HG03039 (cell line): Measurements from ENCODE around the gene MBP.

Experiments used
- ATAC-seq: cut with Tn5 transposase; IDR thresholded peaks from one replicate; pipeline ENCODE4 v1.9.1; 2021; ENCODE audit warnings: mild to moderate bottlenecking, moderate library complexity; ENCODE audit not compliant: unreplicated experiment

The MBP gene

DNA sequence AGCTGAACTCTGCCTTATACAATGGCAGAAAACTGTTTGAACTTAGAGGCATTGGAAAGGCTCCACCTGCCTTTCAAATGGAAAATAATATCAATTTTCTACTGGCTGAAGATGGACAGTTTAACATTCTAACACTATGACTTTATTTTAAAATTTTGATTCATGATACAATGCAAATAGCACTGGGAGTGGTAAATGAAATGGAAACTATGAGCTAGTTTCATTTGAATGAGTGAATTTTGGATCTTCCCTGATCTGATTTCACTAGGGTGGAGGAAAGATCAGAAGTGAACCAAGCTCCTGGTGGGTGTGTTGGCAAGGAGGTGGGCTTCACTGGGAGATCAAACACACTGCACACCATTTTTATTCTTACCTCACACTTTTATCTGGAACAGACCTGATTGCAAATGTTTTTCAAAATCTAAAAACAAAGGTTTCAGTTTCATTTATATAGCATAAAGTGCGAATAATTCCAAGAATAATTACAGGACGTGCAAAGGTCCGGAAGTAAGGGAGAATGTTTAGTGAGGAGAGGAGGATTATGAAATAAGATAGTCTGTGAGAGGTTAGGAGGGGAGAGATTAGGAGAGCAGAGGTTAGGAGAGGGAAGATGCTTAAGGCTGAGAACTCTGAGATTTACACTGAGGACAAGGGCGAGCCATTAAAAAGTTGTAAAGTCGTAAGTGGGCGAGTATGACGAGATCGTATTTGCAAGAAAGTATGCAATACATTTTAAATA is 18.6 kb upstream of the MBP start:
- no peak for ATAC-seq

DNA sequence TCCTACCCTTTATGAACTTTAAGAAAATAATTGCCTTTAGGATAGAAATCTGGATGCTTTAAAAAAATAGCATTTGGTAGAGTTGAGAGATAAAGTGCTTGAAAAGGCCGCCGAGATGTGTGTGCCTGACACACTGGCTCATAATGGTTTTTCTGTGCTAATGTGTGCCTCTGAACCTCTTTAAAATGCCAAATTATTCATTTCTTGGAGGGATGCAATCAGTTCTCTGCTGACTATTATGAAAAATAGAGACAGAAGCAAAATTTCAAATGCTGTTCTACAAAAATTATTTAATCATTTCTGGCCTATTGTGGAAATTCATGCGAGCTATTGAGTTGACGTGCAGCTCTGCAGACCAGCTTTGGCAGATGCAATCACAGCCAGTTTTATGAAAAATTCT is 18.0 kb upstream of the MBP start:
- ATAC-seq: no peak

GRCh38 chr18:77148289-77148688 is 15.7 kb upstream of the MBP start:
- ATAC-seq: no peak

DNA sequence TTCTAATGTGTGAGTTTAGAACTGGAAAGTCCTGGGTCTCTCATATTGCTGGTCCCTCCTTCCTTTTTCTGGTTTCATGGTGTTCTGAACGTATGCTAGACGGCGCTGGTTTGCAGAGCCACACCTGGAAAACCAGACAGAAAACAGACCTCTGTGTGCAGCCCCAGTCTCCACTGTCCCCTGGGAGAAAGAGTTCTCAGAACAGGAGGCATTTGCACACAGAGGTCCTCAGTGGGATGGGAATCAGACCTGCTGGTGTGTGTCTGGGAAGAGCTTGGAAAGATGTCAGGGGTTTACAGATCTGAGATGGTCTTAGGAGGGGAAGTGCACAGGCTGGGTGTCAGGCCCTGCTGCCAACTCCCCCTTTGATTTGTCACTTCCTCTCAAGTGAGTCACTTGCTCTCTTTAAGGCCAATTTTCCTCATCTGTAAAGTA is 14.9 kb upstream of the MBP start:
- no peak for ATAC-seq

GRCh38 chr18:77146249-77147080 is 13.9 kb upstream of the MBP start:
- ATAC-seq: no peak

- ATAC-seq: no peak
These were observed 12.8 kb upstream of the MBP start for GRCh38 chr18:77145364-77145901.

DNA sequence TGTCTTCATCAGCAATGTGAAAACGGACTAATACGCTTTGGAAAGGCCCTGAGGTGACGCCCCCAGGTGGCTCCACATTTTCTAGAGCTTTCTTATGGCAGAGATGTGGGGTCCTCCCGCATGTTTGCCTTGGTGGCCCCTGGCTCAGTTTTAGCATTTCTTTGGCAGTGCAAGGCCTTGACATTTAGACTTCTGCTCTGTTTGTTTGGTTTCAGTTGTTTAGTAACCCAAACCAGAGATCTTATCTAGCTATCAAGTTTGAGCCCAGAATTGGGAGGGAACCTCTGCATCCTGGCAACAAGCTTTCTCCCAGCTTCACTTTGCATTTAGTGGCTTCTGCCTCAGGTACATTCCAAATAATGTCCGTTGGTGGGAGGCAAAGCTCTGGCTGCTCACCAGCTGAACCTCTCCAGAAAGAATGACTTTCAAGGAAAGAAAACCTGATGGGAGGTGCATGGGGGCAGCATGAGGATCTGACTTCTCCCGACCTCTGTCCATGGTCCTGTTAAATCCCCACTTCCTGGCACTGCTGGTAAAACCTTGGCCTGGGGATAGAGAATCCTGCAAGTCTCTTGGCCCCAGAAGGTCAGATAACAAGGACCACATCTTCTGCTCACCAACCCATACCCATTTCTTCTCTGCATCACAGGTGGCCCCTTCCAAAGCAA is 12.0 kb upstream of the MBP start:
- no peak for ATAC-seq

- no peak for ATAC-seq
These were observed 11.5 kb upstream of the MBP start for GRCh38 chr18:77144046-77144445.

- ATAC-seq: no peak
These were observed 10.6 kb upstream of the MBP start for GRCh38 chr18:77143196-77143595.

- no peak for ATAC-seq
These were observed 9.0 kb upstream of the MBP start for GRCh38 chr18:77141401-77142118.

GRCh38 chr18:77140439-77141109 is 8.0 kb upstream of the MBP start:
- ATAC-seq: no peak

DNA sequence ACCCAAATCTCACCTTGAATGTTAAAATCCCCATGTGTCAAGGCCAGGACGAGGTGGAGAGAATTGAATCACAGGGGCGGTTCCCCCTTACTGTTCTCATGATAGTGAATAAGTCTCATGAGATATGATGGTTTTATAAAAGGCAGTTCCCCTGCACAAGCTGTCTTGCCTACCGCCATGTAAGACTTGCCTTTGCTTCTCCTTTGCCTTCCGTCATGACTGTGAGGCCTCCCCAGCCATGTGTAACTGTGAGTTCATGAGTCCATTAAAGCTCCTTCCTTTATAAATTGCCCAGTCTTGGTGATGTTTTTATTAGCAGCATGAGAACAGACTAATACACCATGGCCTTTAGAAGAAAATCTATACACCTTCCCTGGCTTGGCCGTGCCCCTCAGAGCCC is 7.4 kb upstream of the MBP start:
- ATAC-seq: no peak

- no peak for ATAC-seq
These were observed 7.0 kb upstream of the MBP start for GRCh38 chr18:77139619-77140018.

GRCh38 chr18:77138270-77138669 is 5.7 kb upstream of the MBP start:
- ATAC-seq: no peak

DNA sequence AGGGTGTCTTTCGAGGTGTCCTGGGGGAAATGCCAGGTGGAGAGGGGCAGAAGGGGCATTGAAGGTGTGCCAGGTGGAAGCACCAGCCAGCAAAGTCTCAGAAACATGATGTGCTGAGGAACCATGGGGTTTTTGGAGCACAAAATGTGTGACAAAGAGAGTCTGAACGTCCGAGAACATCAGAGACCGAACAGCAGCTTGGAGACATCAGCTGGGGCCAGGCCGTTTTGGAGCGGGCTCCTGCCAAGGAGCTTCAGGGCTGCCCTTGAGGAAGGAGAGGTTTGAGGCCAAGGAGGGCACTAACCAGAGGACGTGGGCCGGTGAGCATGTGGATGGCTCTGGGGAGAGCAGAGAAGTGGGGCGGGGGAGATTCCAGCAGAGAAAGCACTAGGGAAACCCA is 5.3 kb upstream of the MBP start:
- no peak for ATAC-seq

DNA sequence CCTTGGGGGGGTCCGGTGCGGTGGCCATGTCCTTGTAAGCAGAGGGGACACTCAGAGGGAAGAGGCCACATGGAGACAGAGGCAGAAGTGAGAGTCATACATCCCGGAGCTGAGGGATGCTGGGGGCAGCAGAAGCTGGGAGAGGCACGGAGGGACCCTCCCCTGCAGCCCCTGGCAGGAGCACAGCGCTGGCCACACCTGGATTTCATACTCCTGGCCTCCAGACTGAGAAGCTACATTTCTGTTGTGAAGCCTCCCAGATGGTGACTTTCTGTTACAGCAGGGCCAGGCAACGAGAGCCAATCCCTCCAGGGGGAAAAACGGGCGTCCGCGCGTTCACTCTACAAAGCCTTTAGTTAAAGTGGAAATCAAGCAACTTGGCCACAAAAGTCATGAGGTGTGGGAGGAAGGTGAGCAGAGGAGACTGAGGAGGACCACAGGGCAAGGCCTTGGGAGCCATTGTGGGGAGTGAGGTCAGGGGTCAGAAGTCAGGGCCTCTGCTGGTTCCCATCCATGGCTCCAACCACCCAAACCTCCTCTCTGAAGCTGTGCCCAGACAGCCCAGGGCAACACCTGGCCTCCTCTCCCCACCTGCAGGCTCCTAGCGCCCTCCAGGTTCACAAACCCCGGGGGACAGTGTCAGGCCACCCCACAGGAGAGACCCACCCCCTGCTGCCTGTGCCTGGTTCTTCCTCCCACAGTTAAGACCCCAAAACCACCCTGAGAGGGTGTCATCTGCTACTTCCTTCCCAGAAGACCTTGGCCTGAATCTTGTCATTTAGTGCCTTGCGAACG is 4.5 kb upstream of the MBP start:
- ATAC-seq: no peak

DNA sequence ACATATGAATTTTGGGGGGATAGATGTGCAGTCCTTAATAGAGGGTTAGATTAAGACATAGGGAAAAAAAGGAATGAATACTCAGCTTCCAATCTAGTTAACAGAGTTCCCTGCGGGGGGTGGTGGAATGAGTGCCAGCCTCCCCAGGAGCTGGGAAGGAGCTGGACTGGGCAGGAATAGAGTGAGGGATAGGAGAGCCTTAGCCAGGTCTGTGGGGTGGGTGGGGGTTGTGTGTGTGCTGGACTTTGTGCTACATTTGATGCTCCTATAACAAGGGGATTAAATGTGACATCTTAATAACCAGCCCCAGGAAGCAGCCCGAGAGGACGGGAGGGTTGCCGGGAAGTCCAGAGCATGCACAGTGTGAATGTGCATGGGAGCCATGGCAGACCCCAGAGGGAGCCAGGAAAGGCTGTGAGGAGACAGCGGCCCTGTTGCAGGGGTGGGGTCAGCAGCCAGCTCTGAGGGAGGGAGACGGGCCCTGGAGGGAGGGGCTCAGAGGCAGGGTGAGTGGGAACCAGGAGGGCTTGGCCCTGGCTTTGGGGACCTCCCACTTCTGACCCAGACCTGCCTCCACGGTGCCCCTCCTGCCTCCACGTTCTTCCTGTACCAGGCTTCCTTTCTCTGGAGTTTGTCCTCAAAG is 3.6 kb upstream of the MBP start:
- ATAC-seq: no peak

DNA sequence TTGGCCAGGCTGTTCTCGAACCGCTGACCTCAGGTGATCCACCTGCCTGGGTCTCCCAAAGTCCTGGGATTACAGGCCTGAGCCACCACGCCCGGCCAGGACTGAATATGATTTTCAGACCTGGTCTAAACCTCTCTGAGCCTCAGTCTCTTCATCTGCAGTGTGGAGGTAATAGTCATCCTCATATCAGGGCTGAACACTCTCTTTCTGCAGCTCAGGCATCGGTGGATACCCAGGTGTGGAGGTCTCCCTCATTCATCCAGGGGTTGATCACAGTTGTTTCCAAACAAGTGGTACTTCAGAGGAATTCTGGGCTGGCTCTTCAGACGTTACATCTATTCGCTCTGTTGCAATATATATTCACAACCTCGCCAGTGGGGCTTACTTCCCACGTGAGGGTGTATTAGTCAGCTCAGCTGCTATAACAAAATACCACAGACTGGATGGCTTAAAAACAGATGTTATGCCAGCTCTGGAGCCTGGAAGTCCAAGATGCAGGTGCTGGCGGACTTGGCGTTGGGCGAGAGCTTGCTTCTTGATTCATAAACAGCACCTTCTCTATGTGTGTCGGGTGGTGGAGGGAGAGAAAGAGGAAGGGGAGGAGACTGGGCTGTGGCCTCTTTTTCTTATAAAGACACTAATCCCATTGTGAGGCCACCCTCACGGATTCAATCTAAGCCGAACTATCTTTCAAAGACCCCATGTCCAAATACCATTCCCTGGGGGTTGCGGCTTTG is 2.9 kb upstream of the MBP start:
- no peak for ATAC-seq
